Measurements from ENCODE around the gene PTP4A1.

PTP4A1 gene

GRCh38 chr6:63554782-63555181, 17.5 kb upstream of the PTP4A1 start:
- in situ Hi-C loops (cut with MboI; ENCODE audit: low sequenced_read_pairs) = no loop called here

- in situ Hi-C loops (cut with MboI; ENCODE audit: low sequenced_read_pairs) = no loop called here
Measured at GRCh38 chr6:63556369-63556768, 15.9 kb upstream of the PTP4A1 start.

- in situ Hi-C loops (cut with MboI; ENCODE audit: low sequenced_read_pairs) = no loop called here
Measured at GRCh38 chr6:63558278-63558677, 14.0 kb upstream of the PTP4A1 start.

GRCh38 chr6:63560801-63561287, 11.4 kb upstream of the PTP4A1 start:
- in situ Hi-C loops (cut with MboI; ENCODE audit: low sequenced_read_pairs) = no loop called here

GRCh38 chr6:63561288-63561687, 11.0 kb upstream of the PTP4A1 start:
- in situ Hi-C loops (cut with MboI; ENCODE audit: low sequenced_read_pairs) = no loop called here

GRCh38 chr6:63563235-63563634, 9.0 kb upstream of the PTP4A1 start:
- in situ Hi-C loops (cut with MboI; ENCODE audit: low sequenced_read_pairs) = no loop called here

GRCh38 chr6:63565058-63565726, 7.1 kb upstream of the PTP4A1 start:
- in situ Hi-C loops (cut with MboI; ENCODE audit: low sequenced_read_pairs) = no loop called here

- in situ Hi-C loops (cut with MboI; ENCODE audit: low sequenced_read_pairs) = no loop called here
Measured at GRCh38 chr6:63565727-63566596, 6.3 kb upstream of the PTP4A1 start.

- in situ Hi-C loops (cut with MboI; ENCODE audit: low sequenced_read_pairs) = no loop called here
Measured at GRCh38 chr6:63567966-63568365, 4.3 kb upstream of the PTP4A1 start.

GRCh38 chr6:63571361-63572043, 778 bp upstream of the PTP4A1 start:
- in situ Hi-C loops (cut with MboI; ENCODE audit: low sequenced_read_pairs) = loop anchor here (5.0 kb wide), 1 partner anchor 219 kb away; no protein-coding TSS in a partner anchor

GRCh38 chr6:63572747-63573075, 431 bp downstream of the PTP4A1 start:
- in situ Hi-C loops (cut with MboI; ENCODE audit: low sequenced_read_pairs) = loop anchor here (5.0 kb wide), 1 partner anchor 220 kb away; no protein-coding TSS in a partner anchor

- in situ Hi-C loops (cut with MboI; ENCODE audit: low sequenced_read_pairs) = loop anchor here (5.0 kb wide), 1 partner anchor 221 kb away; no protein-coding TSS in a partner anchor
Measured at GRCh38 chr6:63573076-63573898, 1.0 kb downstream of the PTP4A1 start.

GRCh38 chr6:63573899-63574553, 1.7 kb downstream of the PTP4A1 start:
- in situ Hi-C loops (cut with MboI; ENCODE audit: low sequenced_read_pairs) = loop anchor here (5.0 kb wide), 1 partner anchor 222 kb away; no protein-coding TSS in a partner anchor

GRCh38 chr6:63574554-63574900, 2.2 kb downstream of the PTP4A1 start:
- in situ Hi-C loops (cut with MboI; ENCODE audit: low sequenced_read_pairs) = loop anchor here (5.0 kb wide), 1 partner anchor 222 kb away; no protein-coding TSS in a partner anchor

- in situ Hi-C loops (cut with MboI; ENCODE audit: low sequenced_read_pairs) = no loop called here
Measured at GRCh38 chr6:63576147-63576772, 4.0 kb downstream of the PTP4A1 start.

GRCh38 chr6:63576985-63577712, 4.9 kb downstream of the PTP4A1 start:
- in situ Hi-C loops (cut with MboI; ENCODE audit: low sequenced_read_pairs) = no loop called here

GRCh38 chr6:63578757-63579156, 6.5 kb downstream of the PTP4A1 start:
- in situ Hi-C loops (cut with MboI; ENCODE audit: low sequenced_read_pairs) = no loop called here

- in situ Hi-C loops (cut with MboI; ENCODE audit: low sequenced_read_pairs) = no loop called here
Measured at GRCh38 chr6:63579937-63580703, 7.8 kb downstream of the PTP4A1 start.
